A673 (cell line): ENCODE results near the gene CCN2. TPM values are rescaled to one million over a fixed set of nuclear protein-coding genes. Genes with fewer than 3 reads are reported as not detected.

ENCODE experiments used
- BruUV-seq: library from RNA; stranded (reverse); fragments of 400-500 nt; replicated peaks from 2 replicates; lab custom pipeline; 2021; lab: Mats Ljungman, UMichigan
- CTCF ChIA-PET: fragments of 300-600 bp; sonication (Branson Sonifier 250); formaldehyde crosslinking; loops from one replicate; lab custom pipeline; 2022; ENCODE audit warnings: antibody characterized with exemption; lab: Charles Lee
- POLR2A ChIA-PET: fragments of 300-600 bp; sonication (Branson Sonifier 250); formaldehyde crosslinking; loops from one replicate; lab custom pipeline; 2022; ENCODE audit warnings: antibody characterized with exemption; ENCODE audit not compliant: low non-redundant PET; lab: Charles Lee
- DNase-seq: peaks from one replicate; pipeline ENCODE4 v3.0.0-alpha.2; 2015; ENCODE audit warnings: low spot score
- H3K27ac ChIP-seq: fragments of 200-600 bp; sonication (generic); 2 replicates; pipeline ENCODE4 v1.5.1; 2016; ENCODE audit warnings: mixed run types, low read depth, mild to moderate bottlenecking, mixed read lengths, antibody characterized with exemption, low read length; ENCODE audit not compliant: poor library complexity, severe bottlenecking
- H3K27me3 ChIP-seq: fragments of 200-600 bp; sonication (generic); replicated peaks from 2 replicates; pipeline ENCODE4 v1.6.1; 2017; ENCODE audit warnings: mixed run types, low read depth, mild to moderate bottlenecking, mixed read lengths, antibody characterized with exemption, low read length; ENCODE audit not compliant: insufficient read depth, poor library complexity
- H3K36me3 ChIP-seq: fragments of 200-600 bp; sonication (generic); 2 replicates; pipeline ENCODE4 v1.6.1; 2016; ENCODE audit warnings: mixed run types, mild to moderate bottlenecking, mixed read lengths, antibody characterized with exemption, low read length; ENCODE audit not compliant: insufficient read depth, poor library complexity, severe bottlenecking
- H3K4me1 ChIP-seq: fragments of 200-600 bp; sonication (generic); 2 replicates; pipeline ENCODE4 v1.6.1; 2017; ENCODE audit warnings: mixed run types, mild to moderate bottlenecking, mixed read lengths, antibody characterized with exemption, low read length; ENCODE audit not compliant: insufficient read depth, poor library complexity, severe bottlenecking
- H3K4me3 ChIP-seq: fragments of 200-600 bp; sonication (generic); 2 replicates; pipeline ENCODE4 v1.5.1; 2016; ENCODE audit warnings: low read depth, mixed run types, mild to moderate bottlenecking, mixed read lengths, low read length; ENCODE audit not compliant: poor library complexity, severe bottlenecking
- H3K9me3 ChIP-seq: fragments of 200-600 bp; sonication (generic); 2 replicates; pipeline ENCODE4 v1.6.1; 2016; ENCODE audit warnings: mixed run types, low read depth, mild to moderate bottlenecking, mixed read lengths, antibody characterized with exemption, low read length; ENCODE audit not compliant: poor library complexity, severe bottlenecking
- CTCF ChIP-seq: fragments of 300-800, 200-600 bp; sonication (generic); conservative IDR thresholded peaks from 2 replicates; pipeline ENCODE4 v1.5.1; 2017; ENCODE audit warnings: low read depth, mild to moderate bottlenecking, antibody characterized with exemption, low read length, moderate library complexity, mixed read lengths
- EZH2 ChIP-seq: fragments of 200-600 bp; sonication (generic); IDR thresholded peaks from 2 replicates; pipeline ENCODE4 v1.6.1; 2017; ENCODE audit warnings: borderline replicate concordance, low read depth, mild to moderate bottlenecking, mixed read lengths, antibody characterized with exemption, low read length; ENCODE audit not compliant: poor library complexity, severe bottlenecking
- intact Hi-C: fragments of 100-400 bp; cut with micrococcal nuclease; formaldehyde crosslinking; loops from one replicate; pipeline ENCODE4 v1.10.0; 2022; ENCODE audit not compliant: unreplicated experiment
- total RNA-seq: library from RNA; stranded (reverse); gene quantifications from 2 replicates; pipeline ENCODE4 v1.2.3, GENCODE V29; 2021

Gene CCN2
- total RNA-seq, 1 experiment from 2014 or later = 17.5 TPM

GRCh38 chr6:131992557-131992956 is 41.4 kb upstream of the CCN2 start:
- ChIA-PET POLR2A (no interaction called here), CTCF (no interaction called here)
- H3K27me3 ChIP-seq = no peaks in the 10 kb centered on the region

GRCh38 chr6:131989036-131989435 is 37.9 kb upstream of the CCN2 start:
- no peak for DNase-seq
- intact Hi-C loops = no loop called here
- Histone ChIP-seq H3K9me3 (no peaks in the 10 kb centered on the region), H3K27ac (no peak overlapping the region), H3K27me3 (no peaks in the 10 kb centered on the region), H3K36me3 (no peaks in the 10 kb centered on the region), H3K4me1 (no peaks in the 10 kb centered on the region), H3K4me3 (no peak overlapping the region)
- ChIA-PET CTCF (no interaction called here), POLR2A (no interaction called here)
- no TSS peak for BruUV-seq
- TF ChIP-seq EZH2 (no peak), CTCF (no peak)

More at GRCh38 chr6:131992557-131992956, 41.4 kb upstream of the CCN2 start:
- Histone ChIP-seq H3K4me1 (no peaks in the 10 kb centered on the region), H3K4me3 (no peak overlapping the region), H3K36me3 (no peaks in the 10 kb centered on the region), H3K27ac (no peak overlapping the region), H3K9me3 (no peaks in the 10 kb centered on the region)
- no peak for DNase-seq
- TF ChIP-seq CTCF = no peak
- no peak for TF ChIP-seq EZH2
- intact Hi-C loops = no loop called here
- BruUV-seq = no TSS peak

GRCh38 chr6:131982740-131983259 is 31.6 kb upstream of the CCN2 start:
- POLR2A ChIA-PET = no interaction called here
- H3K36me3 ChIP-seq = no peaks in the 10 kb centered on the region

More at GRCh38 chr6:131982740-131983259, 31.6 kb upstream of the CCN2 start:
- no peaks in the 10 kb centered on the region for H3K27me3 ChIP-seq
- CTCF ChIA-PET = interaction anchor here (0.6 kb wide), 1 partner anchor 122 kb away, joined by 4 read pairs; no protein-coding TSS in a partner anchor
- H3K27ac ChIP-seq = no peak overlapping the region
- no peaks in the 10 kb centered on the region for H3K4me1 ChIP-seq
- TF ChIP-seq CTCF = no peak
- no peak for TF ChIP-seq EZH2
- intact Hi-C loops = no loop called here
- no peaks in the 10 kb centered on the region for H3K9me3 ChIP-seq
- BruUV-seq = no TSS peak
- DNase-seq = no peak
- H3K4me3 ChIP-seq = no peak overlapping the region
